ENCODE results near the gene VGLL3.

GRCh38 chr3:86930831-86931230 is 60.1 kb downstream of the VGLL3 start:
- TF ChIP-seq CTCF (IDR thresholded peaks at IDR 0.05; ENCODE audit: insufficient read depth, low read length): no peak
- no peak for TF ChIP-seq REST (IDR thresholded peaks at IDR 0.05; ENCODE audit: insufficient replicate concordance, low read depth)
- no peak for TF ChIP-seq POLR2AphosphoS5 (IDR thresholded peaks at IDR 0.05; ENCODE audit: low read depth)
- TF ChIP-seq GABPA (IDR thresholded peaks at IDR 0.05; ENCODE audit: low read depth): no peak

Measured in HL-60 (cell line).